Measurements from ENCODE around the gene NLRC5.

Gene NLRC5

DNA sequence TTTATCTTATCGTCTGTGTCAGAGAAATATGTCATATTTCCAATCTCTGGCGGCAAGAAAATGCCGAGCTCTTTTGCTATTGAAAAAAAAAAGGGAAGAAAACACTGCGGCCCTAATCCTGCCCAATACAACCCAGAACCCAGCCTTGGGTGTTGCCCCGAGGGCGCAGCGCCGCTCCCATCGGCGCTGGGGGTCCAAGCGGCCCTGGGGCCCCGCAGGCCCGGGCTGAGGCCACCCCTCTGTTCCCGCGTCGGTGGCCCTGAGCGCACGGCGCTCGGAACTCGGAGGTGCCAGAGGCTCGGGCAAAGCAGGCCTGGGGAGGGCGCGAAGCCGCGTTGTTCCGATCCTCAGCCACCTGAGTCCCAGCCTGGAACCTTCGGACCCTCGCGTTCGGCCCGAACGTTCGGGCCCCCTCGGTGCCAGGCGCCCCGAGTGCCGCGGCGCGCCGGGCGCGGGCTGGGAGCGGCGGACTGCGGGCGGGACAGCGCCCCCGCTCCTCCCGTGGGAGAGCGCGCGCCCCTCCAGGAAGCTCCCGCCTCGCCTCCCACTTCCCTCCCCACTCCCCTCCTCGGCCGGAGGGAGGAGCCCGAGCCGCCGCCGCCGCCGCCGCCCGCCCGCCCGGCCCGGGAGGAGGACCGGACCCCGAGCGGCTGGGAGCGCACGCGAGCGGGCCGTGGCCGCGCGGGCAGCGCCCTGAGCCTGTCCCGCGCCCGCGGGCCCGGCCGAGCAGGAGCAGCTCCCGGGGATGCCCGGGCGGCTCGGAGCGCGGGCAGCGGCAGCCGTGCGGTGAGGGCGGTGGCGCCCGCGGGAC lies 102.8 kb downstream of the NLRC5 start, which contains the start of gene CPNE2:
TSS of gene CPNE2 (plus strand) at position 609 of the 811 bp plus-strand sequence. CDS start 18,160 bp downstream, outside the sequence.
- Histone ChIP-seq H3K36me3 (ENCODE audit: control insufficient read depth, low read length) (no peaks in the 10 kb centered on the region), H3K4me2 (ENCODE audit: low read length) (peak within 1 kb of the TSS; percentile 87), H4K20me1 (ENCODE audit: control insufficient read depth, insufficient read depth, low read depth, low read length) (no peaks in the 10 kb centered on the region), H3K27me3 (ENCODE audit: control insufficient read depth, low read length) (no peaks in the 10 kb centered on the region), H3K4me1 (ENCODE audit: control insufficient read depth, low read length) (peaks cover 28% of the 10 kb centered on the region), H3K4me3 (ENCODE audit: low read length) (peak within 1 kb of the TSS; percentile 74), H3K9me3 (ENCODE audit: control insufficient read depth, insufficient read depth, low read length) (no peaks in the 10 kb centered on the region), H3F3A (ENCODE audit: control insufficient read depth, insufficient read depth) (no peaks in the 10 kb centered on the region), H3K79me2 (ENCODE audit: control insufficient read depth, low read length) (no peaks in the 10 kb centered on the region), H3K27ac (ENCODE audit: low read depth, low read length) (no peak within 1 kb of the TSS), H3K9me2 (replicated peaks; ENCODE audit: control insufficient read depth, low read length) (no peaks in the 10 kb centered on the region)
- no peak for TF ChIP-seq EZH2phosphoT487 (IDR thresholded peaks at IDR 0.05; ENCODE audit: borderline replicate concordance, low read length)
- TF ChIP-seq, protein P1, sequence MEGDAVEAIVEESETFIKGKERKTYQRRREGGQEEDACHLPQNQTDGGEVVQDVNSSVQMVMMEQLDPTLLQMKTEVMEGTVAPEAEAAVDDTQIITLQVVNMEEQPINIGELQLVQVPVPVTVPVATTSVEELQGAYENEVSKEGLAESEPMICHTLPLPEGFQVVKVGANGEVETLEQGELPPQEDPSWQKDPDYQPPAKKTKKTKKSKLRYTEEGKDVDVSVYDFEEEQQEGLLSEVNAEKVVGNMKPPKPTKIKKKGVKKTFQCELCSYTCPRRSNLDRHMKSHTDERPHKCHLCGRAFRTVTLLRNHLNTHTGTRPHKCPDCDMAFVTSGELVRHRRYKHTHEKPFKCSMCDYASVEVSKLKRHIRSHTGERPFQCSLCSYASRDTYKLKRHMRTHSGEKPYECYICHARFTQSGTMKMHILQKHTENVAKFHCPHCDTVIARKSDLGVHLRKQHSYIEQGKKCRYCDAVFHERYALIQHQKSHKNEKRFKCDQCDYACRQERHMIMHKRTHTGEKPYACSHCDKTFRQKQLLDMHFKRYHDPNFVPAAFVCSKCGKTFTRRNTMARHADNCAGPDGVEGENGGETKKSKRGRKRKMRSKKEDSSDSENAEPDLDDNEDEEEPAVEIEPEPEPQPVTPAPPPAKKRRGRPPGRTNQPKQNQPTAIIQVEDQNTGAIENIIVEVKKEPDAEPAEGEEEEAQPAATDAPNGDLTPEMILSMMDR (IDR thresholded peaks at IDR 0.05; ENCODE audit: low read depth, low read length, poor library complexity, severe bottlenecking) = no peak

DNA sequence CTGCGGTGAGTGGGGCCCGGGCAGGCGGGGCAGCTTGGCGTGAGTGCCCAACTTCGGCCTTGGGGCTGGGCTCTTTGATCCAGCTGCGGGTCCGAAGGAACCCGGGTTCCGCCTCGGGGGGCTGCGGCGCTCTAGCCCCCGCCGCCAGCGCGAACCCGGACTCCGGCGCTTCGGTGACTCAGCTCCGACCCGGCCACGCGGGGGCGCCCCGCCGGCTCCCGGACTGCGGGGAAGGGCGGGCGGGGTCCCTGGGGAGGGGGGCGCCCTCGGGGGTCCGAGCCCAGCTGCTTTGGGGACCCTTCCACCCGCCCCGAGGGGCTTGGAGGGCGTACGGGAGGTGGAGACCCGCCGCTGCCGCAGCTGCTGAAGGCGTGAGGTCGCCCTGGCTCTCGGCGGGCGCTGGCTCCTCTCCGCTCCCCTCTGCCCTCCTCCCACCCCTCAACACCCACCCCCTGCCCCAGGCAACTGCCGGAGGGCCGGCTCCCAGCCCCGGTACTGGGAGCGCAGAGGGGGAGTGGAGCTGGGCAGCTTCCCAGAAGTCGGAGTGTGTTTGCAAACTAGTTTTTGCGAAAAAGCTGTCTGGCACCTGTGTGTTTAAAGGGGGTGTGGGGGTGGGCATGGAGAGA lies 103.5 kb downstream of the NLRC5 start:
- H3K9me2 ChIP-seq (replicated peaks; ENCODE audit: control insufficient read depth, low read length) = no peaks in the 10 kb centered on the region
- TF ChIP-seq, protein P1 (IDR thresholded peaks at IDR 0.05; ENCODE audit: low read depth, low read length, poor library complexity, severe bottlenecking) = peak; percentile 62
- TF ChIP-seq EZH2phosphoT487 (IDR thresholded peaks at IDR 0.05; ENCODE audit: borderline replicate concordance, low read length) = no peak
- H3F3A ChIP-seq (ENCODE audit: control insufficient read depth, insufficient read depth) = no peaks in the 10 kb centered on the region
- H3K27ac ChIP-seq (ENCODE audit: low read depth, low read length) = no peak overlapping the region
- H3K27me3 ChIP-seq (ENCODE audit: control insufficient read depth, low read length) = no peaks in the 10 kb centered on the region
- no peaks in the 10 kb centered on the region for H3K9me3 ChIP-seq (ENCODE audit: control insufficient read depth, insufficient read depth, low read length)
- peak overlapping the region; percentile 72 for H3K4me3 ChIP-seq (ENCODE audit: low read length)
- no peaks in the 10 kb centered on the region for H3K79me2 ChIP-seq (ENCODE audit: control insufficient read depth, low read length)
- H3K4me2 ChIP-seq (ENCODE audit: low read length) = peak overlapping the region; percentile 61
- peaks cover 30% of the 10 kb centered on the region for H3K4me1 ChIP-seq (ENCODE audit: control insufficient read depth, low read length)
- no peaks in the 10 kb centered on the region for H4K20me1 ChIP-seq (ENCODE audit: control insufficient read depth, insufficient read depth, low read depth, low read length)
- no peaks in the 10 kb centered on the region for H3K36me3 ChIP-seq (ENCODE audit: control insufficient read depth, low read length)

DNA sequence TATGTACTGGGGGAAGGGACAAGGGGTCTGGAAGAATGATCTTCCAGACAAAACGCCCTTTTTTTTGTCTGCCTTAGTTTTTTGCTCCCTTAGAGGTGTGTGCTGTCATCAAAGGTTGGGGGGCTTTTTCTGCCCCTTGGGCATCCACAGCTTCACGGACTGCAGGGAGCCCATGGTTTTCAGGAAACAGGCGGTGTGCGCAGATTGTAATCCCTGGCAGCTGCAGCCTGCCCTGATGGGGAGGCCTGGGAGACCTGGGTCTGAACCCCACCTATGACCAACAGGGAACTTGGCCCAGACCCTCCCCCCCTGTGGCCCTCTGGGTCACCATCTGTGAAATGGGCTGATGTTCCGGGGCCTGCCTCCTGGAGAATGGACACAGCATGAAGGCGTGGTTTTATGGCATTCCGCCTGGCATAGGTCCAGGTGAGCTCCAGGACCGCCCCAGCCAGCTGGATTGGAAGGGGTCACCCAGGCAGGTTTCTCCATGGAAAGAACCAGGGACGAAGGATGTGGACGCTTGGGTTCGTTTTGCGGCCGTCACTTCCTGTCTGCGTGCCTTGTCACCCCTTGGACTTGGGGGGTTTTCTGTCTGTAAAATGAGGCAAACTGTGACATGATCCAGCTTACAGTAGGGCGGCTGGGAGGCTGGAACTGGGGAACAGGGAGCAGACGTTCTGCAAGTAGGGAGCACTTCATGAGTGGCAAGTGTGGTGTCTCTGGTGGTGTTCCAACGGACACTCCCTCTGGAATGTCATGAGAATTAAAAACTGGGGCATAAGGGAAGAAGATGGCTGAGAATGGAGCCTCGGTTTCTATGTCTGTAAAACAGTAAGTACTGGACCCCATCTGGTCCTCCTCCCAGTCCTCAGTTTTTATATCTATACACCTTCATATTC lies 104.6 kb downstream of the NLRC5 start:
- peaks cover 27% of the 10 kb centered on the region for H3K4me1 ChIP-seq (ENCODE audit: control insufficient read depth, low read length)
- no peaks in the 10 kb centered on the region for H4K20me1 ChIP-seq (ENCODE audit: control insufficient read depth, insufficient read depth, low read depth, low read length)
- no peaks in the 10 kb centered on the region for H3K9me2 ChIP-seq (replicated peaks; ENCODE audit: control insufficient read depth, low read length)
- no peaks in the 10 kb centered on the region for H3K9me3 ChIP-seq (ENCODE audit: control insufficient read depth, insufficient read depth, low read length)
- H3K79me2 ChIP-seq (ENCODE audit: control insufficient read depth, low read length) = no peaks in the 10 kb centered on the region
- no peak for TF ChIP-seq EZH2phosphoT487 (IDR thresholded peaks at IDR 0.05; ENCODE audit: borderline replicate concordance, low read length)
- TF ChIP-seq, protein P1 (IDR thresholded peaks at IDR 0.05; ENCODE audit: low read depth, low read length, poor library complexity, severe bottlenecking) = no peak
- peak overlapping the region; percentile 61 for H3K4me2 ChIP-seq (ENCODE audit: low read length)
- no peaks in the 10 kb centered on the region for H3K36me3 ChIP-seq (ENCODE audit: control insufficient read depth, low read length)
- H3K27ac ChIP-seq (ENCODE audit: low read depth, low read length) = no peak overlapping the region
- H3K4me3 ChIP-seq (ENCODE audit: low read length) = no peak overlapping the region
- no peaks in the 10 kb centered on the region for H3K27me3 ChIP-seq (ENCODE audit: control insufficient read depth, low read length)
- H3F3A ChIP-seq (ENCODE audit: control insufficient read depth, insufficient read depth) = no peaks in the 10 kb centered on the region

All from DOHH2 (cell line).